Calu3 (cell line): ENCODE measurements around the gene NTNG1. TPM values are rescaled to one million over a fixed set of nuclear protein-coding genes. Genes with fewer than 3 reads are reported as not detected.

Experiments
- BruUV-seq: library from RNA; stranded (reverse); fragments of 400-500 nt; replicated peaks from 2 replicates; lab custom pipeline; 2021; lab: Mats Ljungman, UMichigan
- CTCF ChIA-PET: fragments of 300-600 bp; sonication (Branson Sonifier 250); formaldehyde crosslinking; loops from one replicate; lab custom pipeline; 2022; ENCODE audit warnings: antibody characterized with exemption; lab: Charles Lee
- DNase-seq: peaks from one replicate; pipeline ENCODE4 v3.0.0; 2022
- H3K27ac Mint-ChIP-seq: one replicate; pipeline ENCODE4 v1.8.0; 2022; ENCODE audit warnings: mixed read lengths; ENCODE audit not compliant: unreplicated experiment
- H3K27me3 Mint-ChIP-seq: one replicate; pipeline ENCODE4 v1.8.0; 2022; ENCODE audit warnings: mixed read lengths; ENCODE audit not compliant: unreplicated experiment
- H3K36me3 Mint-ChIP-seq: one replicate; pipeline ENCODE4 v1.8.0; 2022; ENCODE audit warnings: mild to moderate bottlenecking, moderate library complexity, mixed read lengths; ENCODE audit not compliant: insufficient read depth, unreplicated experiment
- H3K4me1 Mint-ChIP-seq: one replicate; pipeline ENCODE4 v1.8.0; 2022; ENCODE audit warnings: mild to moderate bottlenecking, low read depth, mixed read lengths; ENCODE audit not compliant: unreplicated experiment
- H3K4me3 Mint-ChIP-seq: one replicate; pipeline ENCODE4 v1.8.0; 2022; ENCODE audit warnings: mild to moderate bottlenecking, low read depth, moderate library complexity, mixed read lengths; ENCODE audit not compliant: unreplicated experiment
- H3K9me3 Mint-ChIP-seq: one replicate; pipeline ENCODE4 v1.8.0; 2022; ENCODE audit warnings: low read depth, mixed read lengths; ENCODE audit not compliant: unreplicated experiment
- intact Hi-C: fragments of 100-400 bp; cut with micrococcal nuclease; formaldehyde crosslinking; loops from one replicate; pipeline ENCODE4 v1.10.0; 2022; ENCODE audit not compliant: unreplicated experiment
- total RNA-seq: library from RNA; stranded (reverse); gene quantifications from 2 replicates; pipeline ENCODE4 v1.2.3, GENCODE V29; 2022
- TF ChIP-seq, protein P1 (sequence below): fragments of 200-600 bp; IDR thresholded peaks from one replicate; pipeline ENCODE4 v1.8.0; 2022; ENCODE audit warnings: antibody characterized with exemption; ENCODE audit not compliant: unreplicated experiment

NTNG1 gene
- total RNA-seq, 1 experiment from 2014 or later: 2.6 TPM

DNA sequence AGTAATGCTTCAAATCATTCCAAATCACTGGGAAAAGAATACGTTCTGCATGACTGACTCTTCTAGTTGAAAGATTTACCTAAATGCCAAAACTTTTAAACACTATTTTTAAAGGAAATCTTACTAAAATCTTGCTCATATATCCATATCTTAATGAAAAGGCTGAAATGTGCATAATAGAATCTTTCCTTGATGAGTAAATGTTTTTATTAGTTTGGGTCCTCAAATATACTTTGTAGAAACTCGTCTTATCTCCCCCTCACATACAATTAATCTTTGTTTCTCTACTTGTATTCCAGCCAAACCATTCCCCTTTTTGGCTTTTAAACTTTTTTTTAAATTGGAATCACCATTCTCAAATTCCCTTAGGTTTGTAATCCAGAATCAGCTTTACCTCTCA lies 110.2 kb downstream of the NTNG1 start:
- Mint-ChIP-seq H3K4me3 (no peak overlapping the region), H3K36me3 (no peaks in the 10 kb centered on the region), H3K27me3 (no peaks in the 10 kb centered on the region), H3K27ac (no peak overlapping the region), H3K4me1 (no peaks in the 10 kb centered on the region), H3K9me3 (peaks cover 3% of the 10 kb centered on the region)
- intact Hi-C loops: no loop called here
- no TSS peak for BruUV-seq
- DNase-seq: no peak
- CTCF ChIA-PET: no interaction called here
- TF ChIP-seq, protein P1, sequence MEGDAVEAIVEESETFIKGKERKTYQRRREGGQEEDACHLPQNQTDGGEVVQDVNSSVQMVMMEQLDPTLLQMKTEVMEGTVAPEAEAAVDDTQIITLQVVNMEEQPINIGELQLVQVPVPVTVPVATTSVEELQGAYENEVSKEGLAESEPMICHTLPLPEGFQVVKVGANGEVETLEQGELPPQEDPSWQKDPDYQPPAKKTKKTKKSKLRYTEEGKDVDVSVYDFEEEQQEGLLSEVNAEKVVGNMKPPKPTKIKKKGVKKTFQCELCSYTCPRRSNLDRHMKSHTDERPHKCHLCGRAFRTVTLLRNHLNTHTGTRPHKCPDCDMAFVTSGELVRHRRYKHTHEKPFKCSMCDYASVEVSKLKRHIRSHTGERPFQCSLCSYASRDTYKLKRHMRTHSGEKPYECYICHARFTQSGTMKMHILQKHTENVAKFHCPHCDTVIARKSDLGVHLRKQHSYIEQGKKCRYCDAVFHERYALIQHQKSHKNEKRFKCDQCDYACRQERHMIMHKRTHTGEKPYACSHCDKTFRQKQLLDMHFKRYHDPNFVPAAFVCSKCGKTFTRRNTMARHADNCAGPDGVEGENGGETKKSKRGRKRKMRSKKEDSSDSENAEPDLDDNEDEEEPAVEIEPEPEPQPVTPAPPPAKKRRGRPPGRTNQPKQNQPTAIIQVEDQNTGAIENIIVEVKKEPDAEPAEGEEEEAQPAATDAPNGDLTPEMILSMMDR: no peak

DNA sequence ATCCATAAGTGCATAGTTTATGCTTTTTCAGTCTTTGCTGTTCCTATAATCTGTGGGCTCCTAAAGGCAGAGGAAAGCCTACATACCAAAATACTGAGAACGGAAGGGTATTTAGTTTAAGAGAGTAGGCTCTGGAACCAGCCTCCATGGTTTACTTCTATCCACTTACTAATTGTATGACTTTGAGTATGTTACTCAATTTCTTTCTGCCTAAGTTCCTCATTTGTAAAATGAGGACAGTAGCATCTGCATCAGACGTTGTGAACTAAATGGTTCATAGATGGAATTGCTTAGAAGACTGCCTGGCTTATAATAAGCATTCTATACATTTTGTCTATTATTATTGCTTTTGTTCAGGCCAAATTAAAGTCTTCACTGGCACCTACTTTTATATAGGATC lies 111.0 kb downstream of the NTNG1 start:
- Mint-ChIP-seq H3K9me3 (peaks cover 6% of the 10 kb centered on the region), H3K27me3 (no peaks in the 10 kb centered on the region), H3K4me3 (no peak overlapping the region), H3K36me3 (no peaks in the 10 kb centered on the region), H3K4me1 (no peaks in the 10 kb centered on the region), H3K27ac (no peak overlapping the region)
- TF ChIP-seq, protein P1: no peak
- CTCF ChIA-PET: no interaction called here
- no TSS peak for BruUV-seq
- intact Hi-C loops: no loop called here
- DNase-seq: no peak

DNA sequence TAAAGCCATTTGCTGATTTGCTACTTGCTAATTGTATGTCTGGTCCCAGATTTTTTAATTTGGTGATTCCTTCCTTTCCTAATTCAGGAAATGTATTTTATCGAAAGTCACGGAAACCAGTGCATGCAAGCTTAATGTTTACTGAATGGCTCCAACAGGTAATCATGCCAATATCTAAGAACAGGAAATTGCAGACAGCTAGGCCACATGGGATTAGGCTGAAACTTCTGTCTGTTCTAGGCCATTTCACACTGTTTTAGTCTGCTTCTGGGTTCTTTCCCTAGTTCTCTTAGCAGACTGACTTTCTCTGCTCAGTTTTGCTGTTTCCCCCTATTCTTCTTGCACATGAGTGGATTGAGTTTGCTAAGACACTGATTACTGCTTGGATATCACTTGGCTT lies 111.4 kb downstream of the NTNG1 start:
- CTCF ChIA-PET: no interaction called here
- no peak overlapping the region for H3K27ac Mint-ChIP-seq
- H3K9me3 Mint-ChIP-seq: peaks cover 6% of the 10 kb centered on the region
- no peaks in the 10 kb centered on the region for H3K4me1 Mint-ChIP-seq
- H3K36me3 Mint-ChIP-seq: no peaks in the 10 kb centered on the region
- intact Hi-C loops: no loop called here
- DNase-seq: no peak
- H3K4me3 Mint-ChIP-seq: no peak overlapping the region
- TF ChIP-seq, protein P1: no peak
- no TSS peak for BruUV-seq
- no peaks in the 10 kb centered on the region for H3K27me3 Mint-ChIP-seq

DNA sequence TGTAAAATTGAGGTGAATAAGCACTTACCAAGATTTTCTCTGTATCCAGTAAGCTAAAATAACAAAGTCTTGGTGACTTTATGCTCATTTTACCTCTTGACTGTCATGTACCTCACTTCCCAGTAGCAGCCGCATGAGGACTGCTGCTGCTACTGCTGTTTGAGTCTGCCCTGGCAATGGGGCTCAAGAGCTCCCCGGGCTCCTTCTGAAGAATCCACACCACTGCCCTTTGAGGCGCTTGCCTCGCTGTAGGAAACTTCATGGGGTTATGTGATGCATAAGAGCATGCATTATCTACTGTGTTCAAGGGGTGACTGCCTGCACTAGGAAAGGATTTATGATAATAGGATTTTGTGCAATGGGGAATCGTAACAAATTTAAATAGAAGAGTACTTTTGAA lies 113.5 kb downstream of the NTNG1 start:
- TF ChIP-seq, protein P1: no peak
- Mint-ChIP-seq H3K4me3 (no peak overlapping the region), H3K27ac (no peak overlapping the region), H3K9me3 (peaks cover 6% of the 10 kb centered on the region), H3K36me3 (no peaks in the 10 kb centered on the region), H3K27me3 (no peaks in the 10 kb centered on the region), H3K4me1 (no peaks in the 10 kb centered on the region)
- intact Hi-C loops: no loop called here
- DNase-seq: no peak
- BruUV-seq: no TSS peak
- CTCF ChIA-PET: interaction anchor here (0.7 kb wide), 1 partner anchor 351 kb away, joined by 3 read pairs; no protein-coding TSS in a partner anchor
